K562 (cell line): ENCODE data around the gene HIPK2. TPM values are rescaled to one million over a fixed set of nuclear protein-coding genes. Genes with fewer than 3 reads are reported as not detected.

ENCODE experiments used
- ATAC-seq: fragments of 200-7000 bp; cut with Tn5 transposase; 3 replicates; pipeline ENCODE4 v1.9.1; 2020; ENCODE audit warnings: moderate library complexity
- BruUV-seq: library from RNA; stranded (reverse); fragments of 400-500 nt; replicated peaks from 2 replicates; lab custom pipeline; 2021; lab: Mats Ljungman, UMichigan
- CTCF ChIA-PET: fragments of 300-600 bp; formaldehyde crosslinking; extraction: SDS; loops from one replicate; lab custom pipeline; 2021; ENCODE audit warnings: low intra/inter-chr PET ratio; lab: Yijun Ruan, JAX
- POLR2A ChIA-PET: fragments of 300-600, 350-650 bp; sonication (Branson Sonifier 250); formaldehyde crosslinking; extraction: SDS; loops from one replicate; lab custom pipeline; 2021; ENCODE audit warnings: antibody characterized with exemption, inconsistent platforms; lab: Yijun Ruan, JAX
- DNase-seq, 4 experiments: peaks; one replicate each; pipeline versions ENCODE4 v3.0.0 to v3.0.0-alpha.2; 2011 to 2018; ENCODE audit warnings: low spot score in 3 of 4, mixed read lengths in 3 of 4; ENCODE audit errors: extremely low read depth in 1 of 4
- FAIRE-seq: peaks from 2 replicates; lab custom pipeline; 2011; peaks lifted over from hg19 to GRCh38; lab: Jason Lieb, UNC
- H2AFZ ChIP-seq: 2 replicates; pipeline ENCODE4 v1.6.0; 2011; ENCODE audit warnings: low read depth, low read length, control low read depth, inconsistent platforms
- H3K27ac ChIP-seq: fragments of 200-600 bp; 3 replicates; pipeline ENCODE4 v1.8.0; 2011; ENCODE audit warnings: low read depth, mild to moderate bottlenecking, control low read depth, inconsistent platforms, low read length, moderate library complexity, mixed read lengths; ENCODE audit errors: extremely low read depth
- H3K27me3 ChIP-seq, 2 experiments: fragments of 300-600 bp in 1 of 2; 2 replicates in 1 of 2; 3 replicates in 1 of 2; pipeline versions ENCODE4 v1.6.0 to v1.8.0; 2011; ENCODE audit warnings: inconsistent platforms in 2 of 2, low read length in 2 of 2, mild to moderate bottlenecking in 1 of 2, mixed read lengths in 1 of 2, moderate library complexity in 1 of 2; ENCODE audit not compliant: control insufficient read depth in 2 of 2, insufficient read depth in 2 of 2
- H3K36me3 ChIP-seq: fragments of 300-600 bp; 3 replicates; pipeline ENCODE4 v1.8.0; 2011; ENCODE audit warnings: mild to moderate bottlenecking, low read length, inconsistent platforms; ENCODE audit not compliant: control insufficient read depth, insufficient read depth
- H3K4me1 ChIP-seq, 2 experiments: fragments of 200-600 bp in 1 of 2; replicated peaks in 1 of 2; 2 replicates in 1 of 2; 3 replicates in 1 of 2; pipeline versions ENCODE4 v1.5.1 to v1.8.0; 2011; ENCODE audit warnings: inconsistent platforms in 2 of 2, low read length in 2 of 2, mild to moderate bottlenecking in 1 of 2, mixed read lengths in 1 of 2, moderate library complexity in 1 of 2; ENCODE audit not compliant: control insufficient read depth in 2 of 2, insufficient read depth in 2 of 2
- H3K4me2 ChIP-seq: 2 replicates; pipeline ENCODE4 v1.6.1; 2011; ENCODE audit warnings: low read length, control low read depth, inconsistent platforms, mixed read lengths; ENCODE audit not compliant: insufficient read depth
- H3K4me3 ChIP-seq: fragments of 200-600 bp; sonication (generic), shearing (Covaris generic); 2 replicates; pipeline ENCODE4 v1.5.1; 2016; ENCODE audit warnings: control low read depth, inconsistent platforms
- H3K79me2 ChIP-seq: fragments of 200-600 bp; 3 replicates; pipeline ENCODE4 v1.8.0; 2011; ENCODE audit warnings: low read length, inconsistent platforms; ENCODE audit not compliant: control insufficient read depth, insufficient read depth
- H3K9ac ChIP-seq, 2 experiments: 2 replicates each; pipeline versions ENCODE4 v1.6.0 to v1.6.1; 2011; ENCODE audit warnings: low read depth in 2 of 2, low read length in 2 of 2, control low read depth in 1 of 2, inconsistent platforms in 1 of 2, mild to moderate bottlenecking in 1 of 2, mixed read lengths in 1 of 2; ENCODE audit not compliant: insufficient read depth in 1 of 2
- H3K9me1 ChIP-seq: one replicate; pipeline ENCODE4 v1.6.0; 2011; ENCODE audit warnings: inconsistent platforms, mild to moderate bottlenecking, low read length, moderate library complexity; ENCODE audit not compliant: control insufficient read depth, insufficient read depth
- H3K9me3 ChIP-seq: replicated peaks from 2 replicates; pipeline ENCODE4 v1.5.1; 2011; ENCODE audit warnings: low read depth, low read length, inconsistent platforms; ENCODE audit not compliant: control insufficient read depth, insufficient read depth
- H4K20me1 ChIP-seq: replicated peaks from 2 replicates; pipeline ENCODE4 v1.6.1; 2011; ENCODE audit warnings: low read length, inconsistent platforms, mixed read lengths; ENCODE audit not compliant: control insufficient read depth, insufficient read depth
- ARID2 ChIP-seq: fragments of 450-650 bp; IDR thresholded peaks from 2 replicates; pipeline ENCODE4 v1.6.1; 2017; ENCODE audit warnings: antibody characterized with exemption, mild to moderate bottlenecking
- FOSL1 ChIP-seq: fragments of 200-800 bp; sonication (Bioruptor generic); conservative IDR thresholded peaks from 2 replicates; pipeline ENCODE4 v1.6.1; 2016; ENCODE audit warnings: missing genetic modification characterization, missing compliant biosample characterization
- HMBOX1 ChIP-seq: sonication (generic); IDR thresholded peaks from 2 replicates; pipeline ENCODE4 v1.6.1; 2016
- JUN ChIP-seq, 2 experiments: sonication (generic) in 1 of 2; formaldehyde crosslinking in 1 of 2; IDR thresholded peaks; 2 replicates each; pipeline versions ENCODE4 v1.6.1 to v1.8.0; 2012 to 2022; ENCODE audit warnings: borderline replicate concordance in 2 of 2, mild to moderate bottlenecking in 2 of 2, improper control_type of control experiment in 1 of 2, low read depth in 1 of 2, low read length in 1 of 2, missing genetic modification reagents in 1 of 2
- MEIS2 ChIP-seq: fragments of 450-650 bp; IDR thresholded peaks from 2 replicates; pipeline ENCODE4 v1.6.1; 2014; ENCODE audit warnings: mild to moderate bottlenecking; ENCODE audit not compliant: partially characterized antibody
- RFX5 ChIP-seq: IDR thresholded peaks from 2 replicates; pipeline ENCODE4 v1.6.1; 2011; ENCODE audit warnings: low read depth, mild to moderate bottlenecking, improper control_type of control experiment, low read length
- SNRNP70 ChIP-seq: fragments of 200-400 bp; formaldehyde crosslinking; optimal IDR thresholded peaks from 2 replicates; pipeline ENCODE3; 2017; ENCODE audit warnings: low read depth, low read length
- SOX6 ChIP-seq: fragments of 450-650 bp; IDR thresholded peaks from 2 replicates; pipeline ENCODE4 v1.6.1; 2014; ENCODE audit warnings: mild to moderate bottlenecking
- TEAD1 ChIP-seq, 2 experiments: fragments of 450-650 bp in 1 of 2; sonication (generic) in 1 of 2; formaldehyde crosslinking; IDR thresholded peaks; 2 replicates each; pipeline versions ENCODE4 v1.4.0 to v1.8.0; 2020 to 2022; ENCODE audit warnings: mild to moderate bottlenecking in 2 of 2, missing genetic modification reagents in 1 of 2
- ZFP30 ChIP-seq: fragments of 250-450 bp; sonication (Bioruptor Pico); IDR thresholded peaks from 2 replicates; pipeline ENCODE4 v1.8.0; 2022; ENCODE audit warnings: moderate library complexity, mild to moderate bottlenecking, inconsistent platforms, borderline replicate concordance
- ZNF146 ChIP-seq: IDR thresholded peaks from one replicate; pipeline ENCODE4 v1.6.1; 2018; ENCODE audit warnings: missing compliant biosample characterization; ENCODE audit not compliant: unreplicated experiment
- ZNF740 ChIP-seq, 3 experiments: fragments of 200-800 bp in 1 of 3; sonication (Bioruptor generic) in 1 of 3; sonication (generic) in 1 of 3; formaldehyde crosslinking in 1 of 3; IDR thresholded peaks; 2 replicates each; pipeline versions ENCODE4 v1.6.1 to v1.8.0; 2016 to 2022; ENCODE audit warnings: mild to moderate bottlenecking in 2 of 3, missing compliant biosample characterization in 2 of 3, missing genetic modification characterization in 2 of 3, missing genetic modification reagents in 1 of 3
- ZNF766 ChIP-seq: fragments of 200-800 bp; sonication (Bioruptor generic); conservative IDR thresholded peaks from 2 replicates; pipeline ENCODE4 v1.6.1; 2016; ENCODE audit warnings: missing genetic modification characterization, missing compliant biosample characterization
- WGBS: fragments of 100-300 bp; shearing (Covaris generic); methylation state at CpG from one replicate; pipeline ENCODE4 v1.1.6; 2016; ENCODE audit warnings: low coverage, mixed read lengths; ENCODE audit not compliant: insufficient coverage; ENCODE audit errors: missing lambda C conversion rate; 5-methylcytosine and 5-hydroxymethylcytosine counted together
- in situ Hi-C: fragments of 300-500 bp; cut with MboI; formaldehyde crosslinking; loops from 4 replicates; pipeline ENCODE4 v1.15.0; 2018; ENCODE audit warnings: inconsistent platforms, mixed read lengths
- intact Hi-C: fragments of 100-400 bp; cut with micrococcal nuclease; formaldehyde crosslinking; loops from 2 replicates; pipeline ENCODE4 v1.14.2; 2022
- polyA plus RNA-seq, 8 experiments: library from polyadenylated mRNA; depleted of rRNA in 4 of 8; stranded (reverse) in 5 of 8; unstranded in 3 of 8; fragments of >200 nt; fragmentation: Nextera tagmentation in 2 of 8; fragmentation: Illumina TruSeq in 1 of 8; extraction: Ambion mirVana in 2 of 8; extraction: Trizol in 1 of 8; gene quantifications; 2 replicates each; pipeline versions ENCODE4 v1.2.1 to v1.2.3, GENCODE V29; 2011 to 2014; ENCODE audit warnings: inconsistent platforms in 1 of 8, missing spikeins in 1 of 8
- total RNA-seq, 7 experiments: library from RNA; depleted of rRNA in 6 of 7; stranded (reverse); fragments of >200 nt in 6 of 7; fragmentation: Illumina TruSeq in 2 of 7; extraction: Trizol in 2 of 7; gene quantifications; 2 replicates each; pipeline versions ENCODE4 v1.2.1 to v1.2.3, GENCODE V29; 2011 to 2021; ENCODE audit warnings: low replicate concordance in 1 of 7
- TF ChIP-seq, protein P1 (sequence below): sonication (generic); formaldehyde crosslinking; IDR thresholded peaks from 2 replicates; pipeline ENCODE4 v1.8.0; 2023; ENCODE audit warnings: mild to moderate bottlenecking, missing genetic modification reagents

HIPK2 gene
- total and polyA plus RNA-seq, 9 of the 15 experiments (the other 6 are each of a cell fraction or from before 2014, with no cell fraction given), result 0.69 to 19.8 (median 5.1) TPM

- H3K9ac ChIP-seq, result no peak overlapping the region
- H4K20me1 ChIP-seq, result peaks cover 7% of the 10 kb centered on the region; the same call in 1 of the 2 replicates
- H3K4me1 ChIP-seq, result peaks cover 0 to 3% of the 10 kb centered on the region in 2 experiments; a peak in 3 of 5 replicates
- BruUV-seq, result no TSS peak
- peaks cover 0 to 5% of the 10 kb centered on the region in 2 experiments; a peak in 1 of 5 replicates for H3K27me3 ChIP-seq
- peaks cover 3% of the 10 kb centered on the region for H3K9me1 ChIP-seq
- H3K4me3 ChIP-seq, result no peak overlapping the region
- 63% methylated on average over 14 of the region's 14 CpGs for WGBS
- no peak overlapping the region for H3K4me2 ChIP-seq
- 0 out of 3 replicates have a peak, but pooled peaks have one; percentile 9 for ATAC-seq
- CTCF ChIA-PET, result no interaction called here
- H3K36me3 ChIP-seq, result no peaks in the 10 kb centered on the region; the same call in 2 of the 3 replicates
- no peak overlapping the region for H2AFZ ChIP-seq
- in situ Hi-C loops (loop anchor here (10.0 kb wide), 1 partner anchor 676 kb away; no protein-coding TSS in a partner anchor), intact Hi-C loops (no loop called here)
- H3K9me3 ChIP-seq, result no peaks in the 10 kb centered on the region
- POLR2A ChIA-PET, result interaction anchor here (2.0 kb wide), 1 partner anchor 15 kb away, joined by 7 read pairs; no protein-coding TSS in a partner anchor
- no peak for FAIRE-seq
- DNase-seq, result no peak
- no peaks in the 10 kb centered on the region for H3K79me2 ChIP-seq
- H3K27ac ChIP-seq, result no peak overlapping the region
- no peak for TF ChIP-seq SNRNP70
- TF ChIP-seq ZFP30 (CRISPR knock-in tag), result no peak
- no peak for TF ChIP-seq ZNF146 (CRISPR knock-in tag)
- TF ChIP-seq MEIS2, result peak; percentile 10
- no peak for TF ChIP-seq FOSL1
- no peak for TF ChIP-seq ZNF740 (CRISPR knock-in tag; IDR thresholded peaks at IDR 0.05)
- TF ChIP-seq ZNF740 (tag; IDR thresholded peaks at IDR 0.05), result 0 out of 4 replicates have a peak, but pooled peaks of 1 of the 2 experiments have one; percentile 8
- no peak for TF ChIP-seq HMBOX1
- TF ChIP-seq, protein P1, sequence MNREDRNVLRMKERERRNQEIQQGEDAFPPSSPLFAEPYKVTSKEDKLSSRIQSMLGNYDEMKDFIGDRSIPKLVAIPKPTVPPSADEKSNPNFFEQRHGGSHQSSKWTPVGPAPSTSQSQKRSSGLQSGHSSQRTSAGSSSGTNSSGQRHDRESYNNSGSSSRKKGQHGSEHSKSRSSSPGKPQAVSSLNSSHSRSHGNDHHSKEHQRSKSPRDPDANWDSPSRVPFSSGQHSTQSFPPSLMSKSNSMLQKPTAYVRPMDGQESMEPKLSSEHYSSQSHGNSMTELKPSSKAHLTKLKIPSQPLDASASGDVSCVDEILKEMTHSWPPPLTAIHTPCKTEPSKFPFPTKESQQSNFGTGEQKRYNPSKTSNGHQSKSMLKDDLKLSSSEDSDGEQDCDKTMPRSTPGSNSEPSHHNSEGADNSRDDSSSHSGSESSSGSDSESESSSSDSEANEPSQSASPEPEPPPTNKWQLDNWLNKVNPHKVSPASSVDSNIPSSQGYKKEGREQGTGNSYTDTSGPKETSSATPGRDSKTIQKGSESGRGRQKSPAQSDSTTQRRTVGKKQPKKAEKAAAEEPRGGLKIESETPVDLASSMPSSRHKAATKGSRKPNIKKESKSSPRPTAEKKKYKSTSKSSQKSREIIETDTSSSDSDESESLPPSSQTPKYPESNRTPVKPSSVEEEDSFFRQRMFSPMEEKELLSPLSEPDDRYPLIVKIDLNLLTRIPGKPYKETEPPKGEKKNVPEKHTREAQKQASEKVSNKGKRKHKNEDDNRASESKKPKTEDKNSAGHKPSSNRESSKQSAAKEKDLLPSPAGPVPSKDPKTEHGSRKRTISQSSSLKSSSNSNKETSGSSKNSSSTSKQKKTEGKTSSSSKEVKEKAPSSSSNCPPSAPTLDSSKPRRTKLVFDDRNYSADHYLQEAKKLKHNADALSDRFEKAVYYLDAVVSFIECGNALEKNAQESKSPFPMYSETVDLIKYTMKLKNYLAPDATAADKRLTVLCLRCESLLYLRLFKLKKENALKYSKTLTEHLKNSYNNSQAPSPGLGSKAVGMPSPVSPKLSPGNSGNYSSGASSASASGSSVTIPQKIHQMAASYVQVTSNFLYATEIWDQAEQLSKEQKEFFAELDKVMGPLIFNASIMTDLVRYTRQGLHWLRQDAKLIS, result no peak
- no peak for TF ChIP-seq TEAD1 (CRISPR knock-in tag; IDR thresholded peaks at IDR 0.05)
- no peak for TF ChIP-seq RFX5
- TF ChIP-seq ARID2, result no peak
- TF ChIP-seq JUN (IDR thresholded peaks at IDR 0.05; ENCODE audit: borderline replicate concordance, low read depth, low read length), result no peak
- no peak for TF ChIP-seq JUN (CRISPR knock-in tag; IDR thresholded peaks at IDR 0.05; ENCODE audit: borderline replicate concordance)
- TF ChIP-seq ZNF766 (CRISPR knock-in tag), result no peak
- peak; percentile 33; the same call in 1 of the 2 replicates for TF ChIP-seq SOX6
Observed at GRCh38 chr7:139648941-139649425, 128.8 kb downstream of the HIPK2 start.
